Pons (tissue), 1 donor: ENCODE results near the gene TLE2.

Source experiments
- DNase-seq: peaks from one replicate; pipeline ENCODE4 v3.0.0-alpha.2; 2016; ENCODE audit warnings: low spot score

Gene TLE2

DNA sequence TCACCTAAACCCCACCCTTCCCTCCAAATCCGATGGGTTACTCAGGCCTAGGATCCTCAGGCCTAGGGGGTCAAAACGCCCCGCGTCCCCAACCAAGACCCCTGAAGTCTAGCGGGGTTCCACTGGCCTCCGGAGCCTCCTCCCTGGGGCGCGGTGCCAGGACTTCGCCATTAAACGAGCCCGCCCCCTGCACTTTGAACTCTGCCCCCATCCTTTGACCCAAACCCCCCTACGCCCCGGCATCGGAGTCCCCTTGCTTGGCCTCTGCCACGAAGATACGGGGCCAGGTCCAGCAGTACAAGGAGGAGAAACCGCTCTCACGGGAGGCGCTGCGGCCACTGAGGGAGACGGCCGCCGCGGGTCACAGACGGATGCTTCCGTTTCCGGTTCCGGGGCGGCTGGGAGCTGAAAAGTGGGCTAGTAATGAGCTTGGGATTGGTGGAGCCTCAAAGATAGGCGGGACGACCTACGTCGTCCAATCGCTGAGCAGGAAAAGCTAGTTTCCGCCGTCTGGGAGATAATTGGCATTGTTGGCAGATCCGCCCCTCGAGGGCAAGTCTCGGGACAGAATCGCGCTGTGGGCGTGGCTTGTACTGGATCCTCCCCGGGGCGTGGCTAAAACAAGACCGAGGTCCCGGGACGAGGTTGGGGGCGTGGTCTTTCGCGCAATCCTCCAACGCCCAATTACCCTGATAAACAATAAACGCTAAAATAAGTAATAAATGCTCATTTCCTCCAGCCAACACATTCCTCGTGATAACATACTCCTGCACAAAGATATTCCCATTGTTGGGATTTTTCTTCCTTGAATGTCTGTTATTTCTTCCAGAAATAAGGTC is 78.6 kb downstream of the TLE2 start:
- peak; percentile 100 for DNase-seq

DNA sequence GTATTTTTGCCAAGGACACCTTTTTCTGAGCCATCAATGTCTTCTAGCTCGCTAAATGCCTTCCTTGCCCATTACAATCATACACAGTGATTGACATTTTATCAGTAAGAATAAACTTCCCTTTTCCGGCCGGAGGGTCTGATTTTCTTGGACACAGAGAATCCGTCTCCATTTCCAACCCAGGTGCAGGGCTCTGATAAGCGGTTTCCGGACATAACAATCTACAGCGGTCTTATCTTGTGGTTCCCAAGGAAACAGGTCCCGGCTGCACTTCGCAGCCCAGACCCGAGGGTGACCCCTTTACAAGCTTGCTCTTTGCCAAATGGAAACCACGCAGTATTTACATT is 79.2 kb downstream of the TLE2 start:
- DNase-seq = no peak
